ENCODE data around the gene SLC2A4RG.

DNA sequence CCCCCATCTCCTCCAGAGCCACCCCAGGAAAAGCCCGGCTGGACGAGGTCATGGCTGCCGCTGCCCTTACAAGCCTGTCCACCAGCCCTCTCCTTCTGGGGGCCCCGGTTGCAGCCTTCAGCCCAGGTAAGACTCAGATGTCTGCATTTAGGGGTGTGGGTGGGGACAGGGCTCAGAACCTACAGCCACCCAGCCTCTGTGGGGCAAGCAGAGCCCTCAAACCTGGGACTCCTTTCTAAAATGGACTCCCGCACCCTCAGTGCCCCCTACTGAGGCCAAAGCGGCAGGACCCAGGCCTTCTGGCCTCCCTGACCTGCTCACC lies 1.7 kb downstream of the SLC2A4RG start:
- TF ChIP-seq, protein P1, sequence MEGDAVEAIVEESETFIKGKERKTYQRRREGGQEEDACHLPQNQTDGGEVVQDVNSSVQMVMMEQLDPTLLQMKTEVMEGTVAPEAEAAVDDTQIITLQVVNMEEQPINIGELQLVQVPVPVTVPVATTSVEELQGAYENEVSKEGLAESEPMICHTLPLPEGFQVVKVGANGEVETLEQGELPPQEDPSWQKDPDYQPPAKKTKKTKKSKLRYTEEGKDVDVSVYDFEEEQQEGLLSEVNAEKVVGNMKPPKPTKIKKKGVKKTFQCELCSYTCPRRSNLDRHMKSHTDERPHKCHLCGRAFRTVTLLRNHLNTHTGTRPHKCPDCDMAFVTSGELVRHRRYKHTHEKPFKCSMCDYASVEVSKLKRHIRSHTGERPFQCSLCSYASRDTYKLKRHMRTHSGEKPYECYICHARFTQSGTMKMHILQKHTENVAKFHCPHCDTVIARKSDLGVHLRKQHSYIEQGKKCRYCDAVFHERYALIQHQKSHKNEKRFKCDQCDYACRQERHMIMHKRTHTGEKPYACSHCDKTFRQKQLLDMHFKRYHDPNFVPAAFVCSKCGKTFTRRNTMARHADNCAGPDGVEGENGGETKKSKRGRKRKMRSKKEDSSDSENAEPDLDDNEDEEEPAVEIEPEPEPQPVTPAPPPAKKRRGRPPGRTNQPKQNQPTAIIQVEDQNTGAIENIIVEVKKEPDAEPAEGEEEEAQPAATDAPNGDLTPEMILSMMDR (IDR thresholded peaks at IDR 0.05; ENCODE audit: insufficient read depth, low read depth, low read length), result no peak
- no peak for TF ChIP-seq EZH2 (IDR thresholded peaks at IDR 0.05; ENCODE audit: insufficient read depth, low read length)
